Neutrophil (primary cell): ENCODE results near the gene BCAS4.

Experiments used
- H3K27ac ChIP-seq: fragments of 200-600 bp; sonication (generic); 2 replicates; pipeline ENCODE4 v1.5.1; 2016; ENCODE audit warnings: mild to moderate bottlenecking, moderate library complexity
- H3K27me3 ChIP-seq: fragments of 200-600 bp; sonication (generic); 2 replicates; pipeline ENCODE4 v1.6.0; 2016; ENCODE audit warnings: mild to moderate bottlenecking
- H3K36me3 ChIP-seq: fragments of 200-600 bp; sonication (generic); 2 replicates; pipeline ENCODE4 v1.5.1; 2017
- H3K4me1 ChIP-seq, 2 experiments: fragments of 200-600 bp in 1 of 2; sonication (generic) in 1 of 2; 1 replicate in 1 of 2; 2 replicates in 1 of 2; pipeline versions ENCODE4 v1.5.1 to v1.6.1; 2013 to 2016; ENCODE audit warnings: low read depth in 1 of 2, low read length in 1 of 2, mild to moderate bottlenecking in 1 of 2, moderate library complexity in 1 of 2; ENCODE audit not compliant: control insufficient read depth in 1 of 2, insufficient read depth in 1 of 2
- H3K4me3 ChIP-seq, 2 experiments: fragments of 200-600 bp in 1 of 2; sonication (generic) in 1 of 2; 1 replicate in 1 of 2; 2 replicates in 1 of 2; pipeline ENCODE4 v1.5.1; 2013 to 2016; ENCODE audit warnings: low read depth in 1 of 2, low read length in 1 of 2, mild to moderate bottlenecking in 1 of 2, moderate library complexity in 1 of 2
- H3K9me3 ChIP-seq: fragments of 200-600 bp; sonication (generic); 2 replicates; pipeline ENCODE4 v1.5.1; 2016
- CTCF ChIP-seq: fragments of 200-600 bp; sonication (generic); IDR thresholded peaks from 2 replicates; pipeline ENCODE4 v1.5.1; 2016; ENCODE audit warnings: antibody characterized with exemption

Gene BCAS4

GRCh38 chr20:50870561-50871161 lies 75.8 kb downstream of the BCAS4 start:
- no peak overlapping the region for H3K4me3 ChIP-seq
- H3K27me3 ChIP-seq, result no peaks in the 10 kb centered on the region
- H3K9me3 ChIP-seq, result no peaks in the 10 kb centered on the region
- no peaks in the 10 kb centered on the region for H3K4me1 ChIP-seq
- no peaks in the 10 kb centered on the region for H3K36me3 ChIP-seq
- TF ChIP-seq CTCF, result no peak
- H3K27ac ChIP-seq, result no peak overlapping the region

- no peak for TF ChIP-seq CTCF
- H3K27me3 ChIP-seq, result no peaks in the 10 kb centered on the region
- H3K9me3 ChIP-seq, result no peaks in the 10 kb centered on the region
- no peak overlapping the region for H3K4me3 ChIP-seq
- no peaks in the 10 kb centered on the region for H3K4me1 ChIP-seq
- no peaks in the 10 kb centered on the region for H3K36me3 ChIP-seq
- no peak overlapping the region for H3K27ac ChIP-seq
These were observed 77.9 kb downstream of the BCAS4 start for GRCh38 chr20:50872560-50873425.

- Histone ChIP-seq H3K27me3 (no peaks in the 10 kb centered on the region), H3K4me1 (no peaks in the 10 kb centered on the region), H3K9me3 (no peaks in the 10 kb centered on the region), H3K36me3 (no peaks in the 10 kb centered on the region), H3K27ac (no peak overlapping the region), H3K4me3 (no peak overlapping the region)
- TF ChIP-seq CTCF, result no peak
These were observed 78.7 kb downstream of the BCAS4 start for GRCh38 chr20:50873585-50873984.

- no peaks in the 10 kb centered on the region for H3K36me3 ChIP-seq
- H3K9me3 ChIP-seq, result no peaks in the 10 kb centered on the region
- no peak overlapping the region for H3K4me3 ChIP-seq
- H3K27ac ChIP-seq, result no peak overlapping the region
- TF ChIP-seq CTCF, result no peak
- no peaks in the 10 kb centered on the region for H3K27me3 ChIP-seq
- no peaks in the 10 kb centered on the region for H3K4me1 ChIP-seq
These were observed 79.4 kb downstream of the BCAS4 start for GRCh38 chr20:50874111-50874757.

GRCh38 chr20:50874758-50875665 lies 80.2 kb downstream of the BCAS4 start:
- H3K9me3 ChIP-seq, result no peaks in the 10 kb centered on the region
- H3K4me3 ChIP-seq, result no peak overlapping the region
- H3K27me3 ChIP-seq, result no peaks in the 10 kb centered on the region
- H3K4me1 ChIP-seq, result no peaks in the 10 kb centered on the region
- TF ChIP-seq CTCF, result no peak
- no peaks in the 10 kb centered on the region for H3K36me3 ChIP-seq
- no peak overlapping the region for H3K27ac ChIP-seq
